ENCODE data around the gene LDB1.
A peak's percentile ranks its signal among the peaks of the same experiment; 100 is the strongest.

The LDB1 gene

DNA sequence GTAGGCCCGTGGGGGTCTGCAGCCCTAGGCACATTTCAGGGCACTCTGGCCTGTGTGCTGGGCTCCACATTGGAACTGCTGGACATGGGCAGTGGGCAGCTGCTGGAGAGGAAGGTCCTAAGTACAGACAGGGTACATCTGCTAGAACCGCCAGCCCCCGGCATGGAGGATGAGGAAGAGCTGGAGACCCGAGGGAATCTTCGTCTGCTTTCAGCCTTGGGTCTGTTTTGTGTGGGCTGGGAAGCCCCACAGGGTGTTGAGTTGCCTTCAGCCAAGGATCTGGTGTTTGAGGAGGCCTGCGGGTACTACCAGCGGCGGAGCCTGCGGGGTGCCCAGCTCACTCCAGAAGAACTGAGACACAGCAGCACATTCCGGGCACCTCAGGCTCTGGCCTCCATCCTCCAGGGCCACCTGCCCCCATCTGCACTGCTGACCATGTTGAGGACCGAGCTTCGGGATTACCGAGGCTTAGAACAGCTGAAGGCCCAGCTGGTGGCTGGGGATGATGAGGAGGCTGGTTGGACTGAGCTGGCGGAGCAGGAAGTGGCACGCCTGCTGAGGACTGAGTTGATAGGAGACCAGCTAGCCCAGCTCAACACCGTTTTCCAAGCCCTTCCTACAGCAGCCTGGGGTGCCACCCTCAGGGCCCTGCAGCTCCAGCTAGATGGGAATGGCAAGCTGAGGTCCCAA lies 53.6 kb downstream of the LDB1 start:
- no peak for TF ChIP-seq FOXP2 (optimal IDR thresholded peaks at IDR 0.05; ENCODE audit: borderline replicate concordance, extremely low read depth, extremely low read length, insufficient read depth)
- TF ChIP-seq POLR2AphosphoS5 (IDR thresholded peaks at IDR 0.05; ENCODE audit: low read depth, low read length) = no peak
- no peak for TF ChIP-seq SIN3A (IDR thresholded peaks at IDR 0.05; ENCODE audit: borderline replicate concordance, insufficient read depth, low read length)
- TF ChIP-seq TAF1 (IDR thresholded peaks at IDR 0.05; ENCODE audit: borderline replicate concordance, insufficient read depth, low read length) = no peak
- TF ChIP-seq, protein P1, sequence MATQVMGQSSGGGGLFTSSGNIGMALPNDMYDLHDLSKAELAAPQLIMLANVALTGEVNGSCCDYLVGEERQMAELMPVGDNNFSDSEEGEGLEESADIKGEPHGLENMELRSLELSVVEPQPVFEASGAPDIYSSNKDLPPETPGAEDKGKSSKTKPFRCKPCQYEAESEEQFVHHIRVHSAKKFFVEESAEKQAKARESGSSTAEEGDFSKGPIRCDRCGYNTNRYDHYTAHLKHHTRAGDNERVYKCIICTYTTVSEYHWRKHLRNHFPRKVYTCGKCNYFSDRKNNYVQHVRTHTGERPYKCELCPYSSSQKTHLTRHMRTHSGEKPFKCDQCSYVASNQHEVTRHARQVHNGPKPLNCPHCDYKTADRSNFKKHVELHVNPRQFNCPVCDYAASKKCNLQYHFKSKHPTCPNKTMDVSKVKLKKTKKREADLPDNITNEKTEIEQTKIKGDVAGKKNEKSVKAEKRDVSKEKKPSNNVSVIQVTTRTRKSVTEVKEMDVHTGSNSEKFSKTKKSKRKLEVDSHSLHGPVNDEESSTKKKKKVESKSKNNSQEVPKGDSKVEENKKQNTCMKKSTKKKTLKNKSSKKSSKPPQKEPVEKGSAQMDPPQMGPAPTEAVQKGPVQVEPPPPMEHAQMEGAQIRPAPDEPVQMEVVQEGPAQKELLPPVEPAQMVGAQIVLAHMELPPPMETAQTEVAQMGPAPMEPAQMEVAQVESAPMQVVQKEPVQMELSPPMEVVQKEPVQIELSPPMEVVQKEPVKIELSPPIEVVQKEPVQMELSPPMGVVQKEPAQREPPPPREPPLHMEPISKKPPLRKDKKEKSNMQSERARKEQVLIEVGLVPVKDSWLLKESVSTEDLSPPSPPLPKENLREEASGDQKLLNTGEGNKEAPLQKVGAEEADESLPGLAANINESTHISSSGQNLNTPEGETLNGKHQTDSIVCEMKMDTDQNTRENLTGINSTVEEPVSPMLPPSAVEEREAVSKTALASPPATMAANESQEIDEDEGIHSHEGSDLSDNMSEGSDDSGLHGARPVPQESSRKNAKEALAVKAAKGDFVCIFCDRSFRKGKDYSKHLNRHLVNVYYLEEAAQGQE (IDR thresholded peaks at IDR 0.05; ENCODE audit: insufficient read depth in 1 of 2, low read depth in 2 of 2, low read length in 2 of 2) = no peak

DNA sequence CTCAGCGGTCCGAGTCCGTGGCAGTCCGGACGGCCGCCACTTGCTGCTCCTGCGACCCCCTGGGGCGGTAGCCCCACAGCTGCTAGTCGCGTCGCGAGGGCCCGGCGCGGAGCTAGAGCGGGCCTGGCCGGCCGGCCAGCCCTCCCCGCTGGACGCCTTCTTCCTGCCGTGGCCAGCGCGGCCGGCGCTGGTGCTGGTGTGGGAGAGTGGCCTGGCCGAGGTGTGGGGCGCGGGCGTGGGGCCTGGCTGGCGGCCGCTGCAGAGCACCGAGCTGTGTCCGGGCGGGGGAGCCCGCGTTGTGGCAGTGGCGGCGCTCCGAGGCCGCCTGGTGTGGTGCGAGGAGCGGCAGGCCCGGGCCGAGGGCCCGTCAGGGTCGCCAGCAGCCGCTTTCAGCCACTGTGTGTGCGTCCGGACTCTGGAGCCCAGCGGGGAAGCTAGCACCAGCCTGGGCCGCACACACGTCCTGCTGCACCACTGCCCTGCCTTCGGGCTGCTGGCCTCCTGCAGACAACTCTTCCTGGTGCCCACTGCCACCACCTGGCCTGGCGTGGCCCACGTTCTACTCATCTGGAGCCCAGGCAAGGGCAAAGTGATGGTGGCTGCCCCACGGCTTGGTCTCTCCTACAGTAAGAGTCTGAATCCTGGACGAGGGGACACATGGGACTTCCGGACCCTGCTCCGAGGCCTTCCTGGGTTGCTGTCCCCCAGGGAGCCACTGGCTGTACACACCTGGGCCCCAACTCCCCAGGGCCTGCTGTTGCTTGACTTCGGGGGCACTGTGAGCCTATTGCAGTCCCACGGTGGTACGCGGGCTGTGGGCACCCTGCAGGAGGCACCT lies 54.4 kb downstream of the LDB1 start:
- TF ChIP-seq POLR2AphosphoS5 (IDR thresholded peaks at IDR 0.05; ENCODE audit: low read depth, low read length) (no peak), FOXP2 (optimal IDR thresholded peaks at IDR 0.05; ENCODE audit: borderline replicate concordance, extremely low read depth, extremely low read length, insufficient read depth) (peak; percentile 11)

DNA sequence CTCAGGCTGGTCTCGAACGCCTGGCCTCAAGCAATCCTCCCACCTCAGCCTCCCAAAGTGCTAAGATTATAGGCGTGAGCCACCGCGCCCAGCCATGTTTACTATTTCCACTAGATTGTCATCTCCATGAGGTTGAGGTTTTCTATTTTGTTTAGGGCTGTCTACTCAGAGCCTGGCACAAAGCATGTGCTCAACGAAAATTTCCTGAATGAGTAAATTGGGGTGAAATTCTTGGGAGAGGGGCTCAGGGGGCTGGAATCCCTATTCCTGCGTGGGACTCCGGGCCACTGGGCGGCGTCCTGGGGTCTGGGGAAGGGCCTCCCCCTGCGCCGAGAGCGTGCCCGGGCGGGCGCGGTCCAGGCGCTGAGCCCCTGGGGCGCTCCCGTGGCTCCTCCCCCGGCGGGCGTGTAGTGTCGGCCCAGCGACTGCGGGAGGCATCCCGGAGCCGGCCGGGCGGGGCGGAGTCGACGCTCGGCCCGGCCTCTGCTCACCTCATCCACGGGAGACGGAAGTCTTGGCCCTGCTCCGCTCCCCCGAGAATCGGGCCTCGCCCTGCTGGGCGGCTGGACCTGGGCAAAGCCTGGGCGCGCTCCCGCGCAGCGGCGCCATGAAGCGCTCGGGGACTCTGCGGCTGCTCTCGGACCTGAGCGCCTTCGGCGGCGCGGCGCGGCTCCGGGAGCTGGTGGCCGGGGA lies 55.2 kb downstream of the LDB1 start, which contains the start of gene HPS6:
Gene HPS6, plus strand, starts transcription at position 482 of the 693 bp plus-strand sequence. Its CDS starts 126 bp downstream, at position 608.
- TF ChIP-seq, protein P1 (IDR thresholded peaks at IDR 0.05; ENCODE audit: insufficient read depth in 1 of 2, low read depth in 2 of 2, low read length in 2 of 2) = peak in 1 of 2 experiments; percentile 5; a peak in 1 of 4 replicates
- TF ChIP-seq POLR2AphosphoS5 (IDR thresholded peaks at IDR 0.05; ENCODE audit: low read depth, low read length) = peak; percentile 78
- TF ChIP-seq SIN3A (IDR thresholded peaks at IDR 0.05; ENCODE audit: borderline replicate concordance, insufficient read depth, low read length) = peak; percentile 48; the same call in 1 of the 2 replicates
- TF ChIP-seq FOXP2 (optimal IDR thresholded peaks at IDR 0.05; ENCODE audit: borderline replicate concordance, extremely low read depth, extremely low read length, insufficient read depth) = peak; percentile 80
- TF ChIP-seq TAF1 (IDR thresholded peaks at IDR 0.05; ENCODE audit: borderline replicate concordance, insufficient read depth, low read length) = 0 out of 2 replicates have a peak, but pooled peaks have one; percentile 18

DNA sequence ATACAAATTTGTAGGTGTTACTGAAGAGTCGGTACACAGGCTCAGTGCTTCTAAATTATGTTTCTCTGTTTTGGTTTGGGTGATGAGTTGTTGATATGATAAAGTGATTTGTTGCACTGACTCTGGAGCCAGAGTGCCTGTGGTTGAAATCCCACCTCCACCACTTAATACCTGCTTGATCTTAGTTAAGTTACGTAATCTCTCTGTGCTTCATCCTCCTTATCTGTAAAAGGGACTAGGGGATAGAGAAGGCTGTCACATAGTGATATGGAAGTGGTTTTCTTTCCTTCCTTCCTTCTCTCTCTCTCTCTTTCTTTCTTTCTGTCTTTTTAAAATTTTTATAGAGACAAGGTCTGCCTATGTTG lies 55.7 kb downstream of the LDB1 start:
- TF ChIP-seq FOXP2 (optimal IDR thresholded peaks at IDR 0.05; ENCODE audit: borderline replicate concordance, extremely low read depth, extremely low read length, insufficient read depth) (no peak), TAF1 (IDR thresholded peaks at IDR 0.05; ENCODE audit: borderline replicate concordance, insufficient read depth, low read length) (no peak), POLR2AphosphoS5 (IDR thresholded peaks at IDR 0.05; ENCODE audit: low read depth, low read length) (no peak), SIN3A (IDR thresholded peaks at IDR 0.05; ENCODE audit: borderline replicate concordance, insufficient read depth, low read length) (no peak)
- TF ChIP-seq, protein P1 (IDR thresholded peaks at IDR 0.05; ENCODE audit: insufficient read depth in 1 of 2, low read depth in 2 of 2, low read length in 2 of 2) = no peak

DNA sequence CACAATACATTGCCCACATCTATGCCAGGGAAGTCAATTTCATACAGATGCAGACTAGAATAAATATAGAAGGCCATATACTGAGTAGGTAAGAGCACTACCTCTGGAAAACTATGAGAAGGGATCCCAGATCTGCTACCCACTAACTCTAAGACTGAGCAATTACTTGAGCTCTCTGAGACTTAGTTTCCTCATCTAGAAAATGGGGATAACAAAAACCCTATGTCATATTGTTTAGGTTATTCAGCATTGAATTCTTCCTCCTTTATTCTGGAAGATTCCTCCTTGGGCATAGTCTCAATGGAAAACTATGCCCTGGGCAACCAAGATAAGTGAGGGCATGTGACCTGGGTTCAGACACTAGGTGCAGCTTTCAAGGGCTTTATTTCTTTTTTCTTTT lies 60.2 kb downstream of the LDB1 start:
- TF ChIP-seq TAF1 (IDR thresholded peaks at IDR 0.05; ENCODE audit: borderline replicate concordance, insufficient read depth, low read length) (no peak), POLR2AphosphoS5 (IDR thresholded peaks at IDR 0.05; ENCODE audit: low read depth, low read length) (no peak), SIN3A (IDR thresholded peaks at IDR 0.05; ENCODE audit: borderline replicate concordance, insufficient read depth, low read length) (no peak), FOXP2 (optimal IDR thresholded peaks at IDR 0.05; ENCODE audit: borderline replicate concordance, extremely low read depth, extremely low read length, insufficient read depth) (no peak)
- TF ChIP-seq, protein P1 (IDR thresholded peaks at IDR 0.05; ENCODE audit: insufficient read depth in 1 of 2, low read depth in 2 of 2, low read length in 2 of 2) = no peak
